ENCODE measurements around the gene BCKDK.

The BCKDK gene

GRCh38 chr16:31083556-31083955, 24.6 kb upstream of the BCKDK start:
- H3K36me3 Mint-ChIP-seq (ENCODE audit: insufficient read depth): peaks cover 27% of the 10 kb centered on the region
- DNase-seq: no peak
- peaks cover 17 to 31% of the 10 kb centered on the region in 2 donors for H3K4me1 Mint-ChIP-seq (ENCODE audit: low read depth in 2 of 2)

GRCh38 chr16:31083981-31084380, 24.2 kb upstream of the BCKDK start:
- Mint-ChIP-seq H3K36me3 (ENCODE audit: insufficient read depth) (peaks cover 27% of the 10 kb centered on the region), H3K4me3 (no peak overlapping the region), H3K9me3 (no peaks in the 10 kb centered on the region), H3K4me1 (ENCODE audit: low read depth in 2 of 2) (peaks cover 15 to 27% of the 10 kb centered on the region in 2 donors), H3K27ac (no peak overlapping the region), H3K27me3 (no peaks in the 10 kb centered on the region)
- ATAC-seq (replicated peaks) (no peak), DNase-seq (no peak)

More at GRCh38 chr16:31083556-31083955, 24.6 kb upstream of the BCKDK start:
- Mint-ChIP-seq H3K4me3 (no peak overlapping the region), H3K27ac (peak overlapping the region in 1 of 2 donors; percentile 49), H3K27me3 (no peaks in the 10 kb centered on the region), H3K9me3 (no peaks in the 10 kb centered on the region)
- ATAC-seq (replicated peaks): no peak

- DNase-seq (no peak), ATAC-seq (replicated peaks) (no peak)
- Mint-ChIP-seq H3K4me1 (ENCODE audit: low read depth in 2 of 2) (peaks cover 14 to 22% of the 10 kb centered on the region in 2 donors), H3K36me3 (ENCODE audit: insufficient read depth) (peaks cover 24% of the 10 kb centered on the region), H3K27ac (peak overlapping the region; percentile 23 to 51), H3K27me3 (no peaks in the 10 kb centered on the region), H3K9me3 (no peaks in the 10 kb centered on the region), H3K4me3 (no peak overlapping the region)
Measured at GRCh38 chr16:31084584-31085302, 23.4 kb upstream of the BCKDK start.

- Mint-ChIP-seq H3K27ac (peak overlapping the region; percentile 23 to 51), H3K4me1 (ENCODE audit: low read depth in 2 of 2) (peaks cover 12 to 19% of the 10 kb centered on the region in 2 donors), H3K4me3 (no peak overlapping the region), H3K9me3 (no peaks in the 10 kb centered on the region), H3K27me3 (no peaks in the 10 kb centered on the region), H3K36me3 (ENCODE audit: insufficient read depth) (peaks cover 20% of the 10 kb centered on the region)
- DNase-seq (no peak), ATAC-seq (replicated peaks) (no peak)
Measured at GRCh38 chr16:31085411-31085810, 22.8 kb upstream of the BCKDK start.

GRCh38 chr16:31085873-31086628, 22.1 kb upstream of the BCKDK start:
- H3K4me3 Mint-ChIP-seq: no peak overlapping the region
- peak overlapping the region in 1 of 2 donors; percentile 55 for H3K27ac Mint-ChIP-seq
- no peaks in the 10 kb centered on the region for H3K9me3 Mint-ChIP-seq
- no peak for ATAC-seq (replicated peaks)
- DNase-seq: no peak
- peaks cover 17% of the 10 kb centered on the region for H3K36me3 Mint-ChIP-seq (ENCODE audit: insufficient read depth)
- no peaks in the 10 kb centered on the region for H3K27me3 Mint-ChIP-seq
- H3K4me1 Mint-ChIP-seq (ENCODE audit: low read depth in 2 of 2): peaks cover 11 to 18% of the 10 kb centered on the region in 2 donors

GRCh38 chr16:31086629-31086906, 21.6 kb upstream of the BCKDK start:
- Mint-ChIP-seq H3K27ac (peak overlapping the region in 1 of 2 donors; percentile 55), H3K9me3 (no peaks in the 10 kb centered on the region), H3K27me3 (no peaks in the 10 kb centered on the region), H3K4me1 (ENCODE audit: low read depth in 2 of 2) (peaks cover 11 to 18% of the 10 kb centered on the region in 2 donors), H3K4me3 (no peak overlapping the region), H3K36me3 (ENCODE audit: insufficient read depth) (peaks cover 14% of the 10 kb centered on the region)
- ATAC-seq (replicated peaks) (no peak), DNase-seq (no peak)

- H3K27ac Mint-ChIP-seq: no peak overlapping the region
- ATAC-seq (replicated peaks) (no peak), DNase-seq (no peak)
- H3K4me1 Mint-ChIP-seq (ENCODE audit: low read depth in 2 of 2): peaks cover 6 to 15% of the 10 kb centered on the region in 2 donors
- no peaks in the 10 kb centered on the region for H3K9me3 Mint-ChIP-seq
- no peak overlapping the region for H3K4me3 Mint-ChIP-seq
- H3K36me3 Mint-ChIP-seq (ENCODE audit: insufficient read depth): peaks cover 15% of the 10 kb centered on the region
- H3K27me3 Mint-ChIP-seq: no peaks in the 10 kb centered on the region
Measured at GRCh38 chr16:31087481-31087880, 20.7 kb upstream of the BCKDK start.

GRCh38 chr16:31087971-31088370, 20.2 kb upstream of the BCKDK start:
- Mint-ChIP-seq H3K4me1 (ENCODE audit: low read depth in 2 of 2) (peaks cover 6 to 17% of the 10 kb centered on the region in 2 donors), H3K36me3 (ENCODE audit: insufficient read depth) (peaks cover 19% of the 10 kb centered on the region), H3K9me3 (no peaks in the 10 kb centered on the region), H3K27me3 (no peaks in the 10 kb centered on the region), H3K4me3 (no peak overlapping the region), H3K27ac (no peak overlapping the region)
- no peak for ATAC-seq (replicated peaks)
- DNase-seq: no peak

GRCh38 chr16:31088459-31089183, 19.6 kb upstream of the BCKDK start, which contains the start of gene PRSS53:
Gene PRSS53, minus strand, starts transcription at chr16:31088943. Its CDS starts 134 bp downstream, at chr16:31088809.
- Mint-ChIP-seq H3K27ac (peak within 1 kb of the TSS in 1 of 2 donors; percentile 32), H3K36me3 (ENCODE audit: insufficient read depth) (peaks cover 21% of the 10 kb centered on the region), H3K9me3 (no peaks in the 10 kb centered on the region), H3K4me3 (no peak within 1 kb of the TSS), H3K27me3 (no peaks in the 10 kb centered on the region), H3K4me1 (ENCODE audit: low read depth in 2 of 2) (peaks cover 9 to 17% of the 10 kb centered on the region in 2 donors)
- no peak for ATAC-seq (replicated peaks)
- no peak for DNase-seq

GRCh38 chr16:31089199-31089598, 19.0 kb upstream of the BCKDK start:
- no peak overlapping the region for H3K4me3 Mint-ChIP-seq
- DNase-seq (no peak), ATAC-seq (replicated peaks) (no peak)
- H3K4me1 Mint-ChIP-seq (ENCODE audit: low read depth in 2 of 2): peaks cover 14 to 20% of the 10 kb centered on the region in 2 donors
- peak overlapping the region in 1 of 2 donors; percentile 32 for H3K27ac Mint-ChIP-seq
- no peaks in the 10 kb centered on the region for H3K27me3 Mint-ChIP-seq
- H3K9me3 Mint-ChIP-seq: no peaks in the 10 kb centered on the region
- peaks cover 25% of the 10 kb centered on the region for H3K36me3 Mint-ChIP-seq (ENCODE audit: insufficient read depth)

GRCh38 chr16:31090540-31090939, 17.6 kb upstream of the BCKDK start:
- H3K4me3 Mint-ChIP-seq: no peak overlapping the region
- H3K36me3 Mint-ChIP-seq (ENCODE audit: insufficient read depth): peaks cover 39% of the 10 kb centered on the region
- no peak overlapping the region for H3K27ac Mint-ChIP-seq
- no peaks in the 10 kb centered on the region for H3K9me3 Mint-ChIP-seq
- no peak for ATAC-seq (replicated peaks)
- peaks cover 15 to 25% of the 10 kb centered on the region in 2 donors for H3K4me1 Mint-ChIP-seq (ENCODE audit: low read depth in 2 of 2)
- DNase-seq: no peak
- H3K27me3 Mint-ChIP-seq: no peaks in the 10 kb centered on the region

GRCh38 chr16:31092330-31092729, 15.9 kb upstream of the BCKDK start:
- Mint-ChIP-seq H3K27me3 (no peaks in the 10 kb centered on the region), H3K4me1 (ENCODE audit: low read depth in 2 of 2) (peaks cover 18 to 23% of the 10 kb centered on the region in 2 donors), H3K4me3 (peak overlapping the region; percentile 41 to 98), H3K9me3 (no peaks in the 10 kb centered on the region), H3K36me3 (ENCODE audit: insufficient read depth) (peaks cover 37% of the 10 kb centered on the region), H3K27ac (no peak overlapping the region)
- DNase-seq (no peak), ATAC-seq (replicated peaks) (no peak)

- H3K9me3 Mint-ChIP-seq: no peaks in the 10 kb centered on the region
- H3K27me3 Mint-ChIP-seq: no peaks in the 10 kb centered on the region
- DNase-seq (no peak), ATAC-seq (replicated peaks) (no peak)
- no peak overlapping the region for H3K27ac Mint-ChIP-seq
- H3K4me1 Mint-ChIP-seq (ENCODE audit: low read depth in 2 of 2): peaks cover 18 to 23% of the 10 kb centered on the region in 2 donors
- H3K36me3 Mint-ChIP-seq (ENCODE audit: insufficient read depth): peaks cover 39% of the 10 kb centered on the region
- peak overlapping the region; percentile 10 to 98 for H3K4me3 Mint-ChIP-seq
Measured at GRCh38 chr16:31093132-31093703, 15.0 kb upstream of the BCKDK start.
